Subcutaneous abdominal adipose tissue (tissue), 5 donors: ENCODE data around the gene MALAT1.

Experiments used
- H3K27ac ChIP-seq: one replicate; pipeline ENCODE4 v1.7.0; 2013; ENCODE audit warnings: low read depth, mild to moderate bottlenecking, inconsistent platforms, low read length, moderate library complexity
- H3K27me3 ChIP-seq, 5 donors: one replicate each; pipeline ENCODE4 v1.7.0; 2013; ENCODE audit warnings: low read length in 5 of 5, inconsistent platforms in 1 of 5; ENCODE audit not compliant: control insufficient read depth in 5 of 5, insufficient read depth in 4 of 5
- H3K36me3 ChIP-seq, 5 donors: one replicate each; pipeline ENCODE4 v1.7.0; 2013; ENCODE audit warnings: low read length in 5 of 5; ENCODE audit not compliant: control insufficient read depth in 5 of 5, insufficient read depth in 5 of 5
- H3K4me1 ChIP-seq, 5 donors: one replicate each; pipeline ENCODE4 v1.7.0; 2013; ENCODE audit warnings: low read length in 5 of 5, mild to moderate bottlenecking in 3 of 5, moderate library complexity in 1 of 5; ENCODE audit not compliant: control insufficient read depth in 5 of 5, insufficient read depth in 5 of 5
- H3K4me3 ChIP-seq, 5 donors: one replicate each; pipeline ENCODE4 v1.7.0; 2013; ENCODE audit warnings: low read length in 5 of 5, low read depth in 1 of 5
- H3K9ac ChIP-seq, 5 donors: one replicate each; pipeline ENCODE4 v1.7.0; 2013; ENCODE audit warnings: low read length in 5 of 5, mild to moderate bottlenecking in 4 of 5, moderate library complexity in 3 of 5
- H3K9me3 ChIP-seq, 5 donors: one replicate each; pipeline ENCODE4 v1.7.0; 2013; ENCODE audit warnings: low read length in 5 of 5; ENCODE audit not compliant: control insufficient read depth in 5 of 5
- donor health status: healthy.
- donor health status: healthy.
- donor health status: healthy.
- donor health status: healthy.
- donor health status: healthy.

MALAT1 gene

DNA sequence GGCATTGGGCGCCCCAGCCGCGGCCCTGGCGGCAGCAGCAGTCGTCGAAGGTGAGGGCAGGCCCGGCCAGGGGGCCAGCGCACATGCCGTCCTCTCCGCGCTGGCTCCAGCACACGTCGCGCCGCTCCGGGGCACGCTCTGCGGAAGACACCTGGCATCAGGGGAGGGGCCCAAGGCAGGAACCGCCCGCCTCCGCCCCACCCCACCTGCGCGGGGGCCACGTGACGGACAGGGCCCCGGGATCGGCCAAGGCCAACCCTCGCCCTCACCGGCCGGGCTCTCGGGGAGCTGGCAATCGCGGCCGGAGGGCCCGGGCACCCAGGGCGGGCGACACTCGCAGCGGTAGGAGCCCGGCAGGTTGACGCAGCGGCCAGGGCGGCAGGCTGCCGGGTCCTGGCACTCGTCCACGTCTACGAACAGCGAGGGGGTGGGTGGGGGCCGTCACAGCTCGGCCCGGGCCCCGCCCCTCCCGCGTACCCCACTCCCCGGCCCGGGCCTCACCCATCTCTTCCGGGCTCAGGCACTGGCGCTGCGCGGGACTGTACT lies 41.0 kb downstream of the MALAT1 start:
- Histone ChIP-seq H3K4me3 (peak overlapping the region in 4 of 5 donors; percentile 68 to 77 (median 72)), H3K36me3 (peaks cover 0 to 52% (median 43%) of the 10 kb centered on the region in 5 donors), H3K4me1 (peaks cover 3 to 28% (median 22%) of the 10 kb centered on the region in 5 donors), H3K9ac (peak overlapping the region; percentile 32 to 63 (median 43)), H3K9me3 (no peaks in the 10 kb centered on the region), H3K27me3 (no peaks in the 10 kb centered on the region), H3K27ac (peak overlapping the region; percentile 82)

GRCh38 chr11:65540290-65541092 lies 41.6 kb downstream of the MALAT1 start:
- Histone ChIP-seq H3K4me1 (peaks cover 3 to 28% (median 22%) of the 10 kb centered on the region in 5 donors), H3K4me3 (peak overlapping the region; percentile 63 to 77 (median 71)), H3K9ac (peak overlapping the region; percentile 63 to 84 (median 80)), H3K27me3 (no peaks in the 10 kb centered on the region), H3K36me3 (peaks cover 0 to 45% (median 43%) of the 10 kb centered on the region in 5 donors), H3K9me3 (no peaks in the 10 kb centered on the region), H3K27ac (peak overlapping the region; percentile 82)

- Histone ChIP-seq H3K4me3 (peak overlapping the region in 4 of 5 donors; percentile 68 to 77 (median 72)), H3K9ac (peak overlapping the region; percentile 68 to 84 (median 80)), H3K4me1 (peaks cover 3 to 33% (median 22%) of the 10 kb centered on the region in 5 donors), H3K27ac (peak overlapping the region; percentile 82), H3K27me3 (no peaks in the 10 kb centered on the region), H3K9me3 (no peaks in the 10 kb centered on the region), H3K36me3 (peaks cover 0 to 41% (median 37%) of the 10 kb centered on the region in 5 donors)
Measured at GRCh38 chr11:65541093-65541982, 42.5 kb downstream of the MALAT1 start.

DNA sequence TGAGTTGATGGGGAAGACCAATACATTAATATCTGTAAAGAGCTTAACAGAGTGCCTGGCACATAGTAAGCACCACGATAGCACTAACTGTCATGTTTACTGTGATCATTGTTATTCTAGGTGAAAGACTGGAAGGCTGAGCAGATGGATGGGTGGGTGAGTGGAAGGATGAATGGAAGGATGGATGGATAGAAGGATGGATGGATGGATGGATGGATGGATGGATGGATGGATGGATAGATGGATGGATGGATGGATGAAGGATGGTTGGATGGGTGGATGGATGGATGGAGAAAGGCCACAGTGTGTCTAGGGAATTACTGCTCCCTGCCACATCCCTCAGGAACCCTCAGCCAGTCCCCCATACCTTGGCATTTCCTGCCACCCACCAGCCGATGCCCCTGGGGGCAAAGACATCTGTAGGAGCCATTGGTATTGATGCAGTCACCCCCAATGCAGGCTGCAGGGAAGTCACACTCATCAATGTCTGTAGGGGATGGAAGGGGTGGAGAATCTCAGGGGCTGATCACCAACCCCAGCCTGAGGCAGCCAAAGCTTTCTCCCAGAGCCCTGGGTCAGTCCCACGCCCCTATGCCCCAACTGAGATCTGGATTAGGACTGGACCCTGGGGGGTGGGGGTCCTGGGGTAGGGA lies 44.0 kb downstream of the MALAT1 start:
- Histone ChIP-seq H3K36me3 (peaks cover 0 to 34% (median 22%) of the 10 kb centered on the region in 5 donors), H3K9me3 (no peaks in the 10 kb centered on the region), H3K27ac (no peak overlapping the region), H3K27me3 (no peaks in the 10 kb centered on the region), H3K4me1 (peaks cover 3 to 37% (median 22%) of the 10 kb centered on the region in 5 donors), H3K9ac (peak overlapping the region in 1 of 5 donors; percentile 20), H3K4me3 (no peak overlapping the region)

DNA sequence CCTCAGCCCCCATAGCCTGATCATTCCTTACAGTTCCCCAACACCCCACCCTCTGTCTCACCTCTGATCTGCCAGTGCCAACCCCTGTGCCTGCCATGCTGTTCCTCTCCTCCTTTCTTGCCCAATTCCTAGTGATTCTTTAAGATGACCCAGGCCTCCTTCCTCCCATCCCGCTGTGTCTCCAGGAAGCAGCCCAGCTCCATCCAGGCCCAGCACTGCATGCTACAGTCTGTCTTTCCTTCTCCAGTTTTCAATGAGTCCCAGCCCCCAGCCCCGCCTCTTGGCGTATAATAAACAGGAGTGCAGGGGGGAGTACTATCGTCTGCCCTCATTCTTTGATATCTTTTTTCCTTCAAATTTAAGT lies 47.0 kb downstream of the MALAT1 start:
- Histone ChIP-seq H3K4me1 (peaks cover 0 to 21% (median 9%) of the 10 kb centered on the region in 5 donors), H3K27me3 (no peaks in the 10 kb centered on the region), H3K27ac (no peak overlapping the region), H3K36me3 (peaks cover 0 to 41% (median 20%) of the 10 kb centered on the region in 5 donors), H3K4me3 (no peak overlapping the region), H3K9me3 (no peaks in the 10 kb centered on the region), H3K9ac (no peak overlapping the region)

DNA sequence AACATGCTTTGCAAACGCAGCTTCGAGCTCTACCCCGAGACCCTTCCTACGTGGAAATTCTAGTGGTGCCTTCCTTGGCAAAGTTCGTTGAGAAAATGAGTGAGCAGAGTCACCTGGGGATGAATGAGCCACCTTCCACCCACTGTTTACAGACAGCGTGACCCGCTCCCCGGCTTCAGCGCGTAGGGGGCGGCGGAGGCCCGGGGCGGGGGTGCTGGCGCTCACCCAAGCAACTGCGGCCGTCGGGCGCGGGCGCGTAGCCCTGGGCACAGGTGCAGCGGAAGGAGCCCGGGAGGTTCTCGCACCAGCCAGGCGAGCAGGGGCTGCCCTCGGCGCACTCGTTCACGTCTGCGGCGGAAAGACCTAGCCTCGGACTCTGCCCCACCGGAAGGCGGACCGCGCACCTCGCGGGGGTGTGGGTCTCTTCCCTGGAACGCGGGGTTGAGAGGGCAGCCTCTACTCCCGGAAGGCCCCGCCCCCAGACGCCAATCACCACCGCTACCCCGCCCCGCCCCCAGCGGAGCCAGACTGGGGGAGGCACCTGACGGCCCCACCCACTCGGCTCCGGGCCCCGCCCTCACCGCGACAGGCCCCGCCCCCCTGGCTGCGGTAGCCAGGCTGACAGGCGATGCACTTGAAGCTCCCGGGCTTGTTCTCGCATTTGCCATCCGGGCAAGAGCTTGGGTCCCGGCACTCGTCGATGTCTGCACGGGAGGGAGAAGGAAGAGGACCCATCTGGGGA lies 47.5 kb downstream of the MALAT1 start:
- Histone ChIP-seq H3K9me3 (no peaks in the 10 kb centered on the region), H3K9ac (no peak overlapping the region), H3K27me3 (no peaks in the 10 kb centered on the region), H3K4me3 (peak overlapping the region in 1 of 5 donors; percentile 51), H3K36me3 (peaks cover 0 to 47% (median 26%) of the 10 kb centered on the region in 5 donors), H3K27ac (no peak overlapping the region), H3K4me1 (peaks cover 0 to 16% (median 3%) of the 10 kb centered on the region in 5 donors)

- Histone ChIP-seq H3K36me3 (peaks cover 0 to 57% (median 37%) of the 10 kb centered on the region in 5 donors), H3K4me3 (no peak overlapping the region), H3K9me3 (no peaks in the 10 kb centered on the region), H3K27me3 (no peaks in the 10 kb centered on the region), H3K27ac (no peak overlapping the region), H3K4me1 (peaks cover 0 to 17% (median 4%) of the 10 kb centered on the region in 5 donors), H3K9ac (no peak overlapping the region)
Measured at GRCh38 chr11:65547446-65548125, 48.7 kb downstream of the MALAT1 start.

- H3K4me1 ChIP-seq: peaks cover 0 to 19% (median 6%) of the 10 kb centered on the region in 5 donors
- no peaks in the 10 kb centered on the region for H3K9me3 ChIP-seq
- peaks cover 0 to 53% (median 35%) of the 10 kb centered on the region in 5 donors for H3K36me3 ChIP-seq
- no peaks in the 10 kb centered on the region for H3K27me3 ChIP-seq
- H3K27ac ChIP-seq: no peak overlapping the region
- H3K9ac ChIP-seq: no peak overlapping the region
- H3K4me3 ChIP-seq: no peak overlapping the region
Measured at GRCh38 chr11:65548395-65548794, 49.5 kb downstream of the MALAT1 start.
